NCI-H2227 treated with DMSO at 0.1 percent for 48 hours (cell line): Measurements from ENCODE around the gene PDCD11.

Source experiments
- DNase-seq: peaks from one replicate; lab custom pipeline; 2025; lab: John Stamatoyannopoulos, UW

The PDCD11 gene

DNA sequence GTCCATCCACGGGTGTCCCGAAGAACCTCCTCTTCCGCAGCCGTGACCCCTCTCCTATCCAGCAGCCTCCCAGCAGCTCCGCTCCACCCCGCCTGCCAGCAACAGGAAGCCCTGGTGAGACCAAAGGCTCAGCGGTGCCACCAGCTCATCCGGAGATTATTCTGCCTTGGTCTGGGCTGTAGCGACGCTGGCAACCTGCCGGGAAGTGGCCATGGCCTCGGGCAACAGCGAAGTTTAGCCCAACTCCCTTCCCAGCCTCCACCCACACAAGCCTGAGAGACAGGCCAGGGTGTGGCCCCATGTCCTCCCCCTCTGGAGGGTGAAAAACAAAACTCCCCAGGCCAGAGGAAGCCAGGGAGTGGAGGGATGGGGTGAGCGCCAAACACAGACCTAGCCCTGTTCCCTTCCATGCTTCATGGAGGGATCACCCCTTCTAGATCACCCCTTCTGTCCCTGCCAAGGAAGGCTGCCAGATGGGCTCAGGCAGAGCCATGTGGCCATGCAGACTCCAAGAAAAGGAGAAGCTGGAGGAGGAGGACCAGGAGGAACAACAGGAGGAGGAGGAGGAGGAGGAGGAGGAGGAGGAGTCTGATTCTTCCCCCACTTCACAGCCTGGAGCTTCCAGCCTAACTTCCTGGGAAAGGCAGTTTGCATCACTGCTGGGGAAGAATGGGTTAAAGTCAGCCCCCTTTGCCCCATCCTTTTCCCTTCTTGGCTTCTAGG, 54.8 kb downstream of the PDCD11 start:
- DNase-seq, result no peak

DNA sequence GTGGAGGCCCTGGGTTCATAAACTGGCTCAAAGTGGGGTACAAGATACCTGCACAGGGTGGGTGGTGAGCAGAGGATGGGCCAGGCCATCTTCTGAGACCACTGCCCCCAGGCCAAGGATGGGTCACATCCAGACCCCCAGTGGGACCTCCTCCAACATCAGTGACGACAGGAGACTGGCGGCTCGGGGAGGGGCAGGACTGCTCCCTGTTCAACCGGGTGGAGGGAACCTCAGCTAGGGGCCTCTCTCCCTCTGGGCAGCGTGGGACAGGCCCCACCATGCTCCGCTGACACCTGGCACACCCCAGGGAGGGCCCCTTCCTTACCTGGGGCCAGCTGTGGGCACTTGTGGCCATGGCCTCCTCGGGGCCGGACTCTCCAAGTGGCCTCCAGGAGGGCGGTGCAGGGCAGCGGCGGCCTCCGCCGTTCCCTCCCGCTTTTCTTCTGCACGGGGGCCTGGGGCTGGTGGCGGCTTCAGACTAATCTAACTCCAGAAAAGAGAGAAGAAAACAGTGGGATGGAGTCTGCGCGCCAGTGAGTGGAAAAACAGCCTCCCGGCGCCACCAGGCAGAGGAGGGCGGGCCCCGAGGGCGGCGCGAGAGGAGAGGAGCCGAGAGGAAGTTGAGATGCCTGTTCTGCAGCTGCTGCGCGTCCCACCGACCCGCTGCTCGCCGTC, 55.5 kb downstream of the PDCD11 start, which contains the start of gene CALHM2:
Gene CALHM2, minus strand, starts transcription at position 540 of the 675 bp plus-strand sequence. CDS start 2,429 bp downstream, outside the sequence.
- DNase-seq, result peak; percentile 57

DNA sequence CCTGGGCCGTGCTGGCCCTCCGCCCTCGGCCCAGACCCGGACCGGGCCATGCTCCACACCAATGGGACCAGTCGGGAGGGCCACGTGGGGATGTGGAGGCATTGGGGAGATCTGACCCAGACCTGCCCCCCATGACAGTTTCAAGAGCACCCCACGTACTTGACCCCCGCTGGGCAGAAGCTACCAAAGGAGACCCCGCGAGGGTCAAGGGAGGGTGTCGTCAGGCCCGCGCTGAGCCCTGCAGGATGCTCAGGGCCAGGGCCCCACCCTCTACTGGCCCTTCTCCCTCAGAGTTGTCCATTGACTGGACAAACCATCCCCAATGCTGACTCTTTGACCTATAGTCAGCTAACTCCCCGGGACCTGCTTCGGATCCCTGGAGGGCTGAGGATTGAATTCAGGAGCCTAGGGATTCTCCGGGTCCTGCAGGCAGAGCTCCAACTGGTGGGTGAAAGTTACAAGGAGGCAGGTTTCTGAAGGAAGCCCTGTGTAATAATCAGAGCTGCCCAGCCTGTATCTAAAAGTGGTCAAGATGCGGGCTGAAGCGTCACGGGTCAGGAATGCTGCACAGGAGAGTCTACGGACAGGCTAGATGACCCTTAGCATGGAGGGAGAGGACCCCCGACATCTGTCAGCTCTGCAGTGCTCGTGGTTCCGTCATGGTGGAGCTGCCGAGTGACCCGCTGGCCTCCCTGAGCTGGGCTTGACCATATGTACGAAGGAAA, 56.2 kb downstream of the PDCD11 start:
- DNase-seq, result no peak

DNA sequence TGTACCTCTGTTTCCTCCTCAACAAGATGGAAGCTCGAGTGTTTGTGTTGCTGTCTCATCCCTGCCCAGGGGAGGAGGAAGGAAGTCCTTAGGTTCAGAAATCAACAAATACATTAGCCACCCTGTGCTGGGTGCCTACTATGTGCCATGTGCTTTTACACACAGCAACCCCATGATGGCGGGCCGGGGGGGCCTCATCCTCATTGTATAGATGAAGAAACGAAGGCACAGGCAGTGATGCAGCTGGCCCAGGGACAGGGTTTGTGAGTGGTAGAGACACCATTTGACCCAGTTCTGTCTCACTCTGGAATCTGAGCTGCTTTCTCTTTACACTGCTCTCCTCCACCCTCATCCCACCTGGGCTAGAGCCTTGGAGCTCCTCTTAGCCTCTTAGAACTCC, 57.6 kb downstream of the PDCD11 start:
- no peak for DNase-seq

DNA sequence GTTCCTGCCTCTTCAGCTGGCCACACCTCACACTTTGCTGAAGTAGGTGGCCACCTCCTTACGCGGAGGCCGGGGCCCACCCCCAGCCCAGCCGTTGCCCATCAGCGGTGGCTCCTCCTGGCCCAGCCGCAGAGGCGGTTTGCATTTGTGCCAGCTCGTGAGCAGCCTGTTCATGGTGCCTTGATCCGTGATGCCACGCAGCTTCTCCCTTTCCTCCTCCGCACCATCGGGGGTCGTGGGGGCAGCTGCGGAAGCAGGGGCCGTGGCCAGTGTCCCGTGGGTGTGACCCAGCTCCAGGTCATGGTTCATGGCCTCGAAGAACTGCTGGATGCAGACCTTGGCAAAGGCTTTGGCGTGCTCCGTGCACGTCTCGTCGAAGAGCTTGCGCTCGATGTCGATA, 58.8 kb downstream of the PDCD11 start:
- no peak for DNase-seq

DNA sequence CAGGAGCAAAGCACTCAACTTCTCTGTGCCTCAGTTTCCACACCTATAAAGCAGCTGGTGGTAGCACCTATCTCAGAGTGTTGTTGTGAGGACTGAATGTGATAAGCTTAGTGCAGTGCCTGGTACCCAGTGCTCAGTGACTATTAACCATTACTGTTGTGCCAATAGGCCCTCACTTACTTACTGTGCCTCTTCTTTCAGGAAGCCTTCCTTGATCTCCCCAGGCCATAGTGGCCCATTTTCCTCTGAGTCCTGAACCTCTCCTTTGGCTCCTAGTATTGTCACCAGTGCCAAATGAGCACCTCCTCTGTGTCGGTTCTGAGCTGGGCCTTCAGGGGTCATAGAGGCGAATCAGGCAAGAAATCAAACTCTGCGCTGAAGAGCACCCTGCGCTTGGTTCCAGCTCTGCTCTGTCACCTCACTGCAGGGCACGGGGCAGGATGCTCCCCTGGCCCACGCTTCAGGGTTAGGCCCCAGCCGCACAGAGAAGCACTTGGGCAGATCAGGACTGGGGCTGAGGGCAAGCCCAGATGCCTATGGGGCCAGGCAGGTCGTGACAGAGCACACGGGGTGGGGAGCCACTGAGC, 59.7 kb downstream of the PDCD11 start:
- no peak for DNase-seq

DNA sequence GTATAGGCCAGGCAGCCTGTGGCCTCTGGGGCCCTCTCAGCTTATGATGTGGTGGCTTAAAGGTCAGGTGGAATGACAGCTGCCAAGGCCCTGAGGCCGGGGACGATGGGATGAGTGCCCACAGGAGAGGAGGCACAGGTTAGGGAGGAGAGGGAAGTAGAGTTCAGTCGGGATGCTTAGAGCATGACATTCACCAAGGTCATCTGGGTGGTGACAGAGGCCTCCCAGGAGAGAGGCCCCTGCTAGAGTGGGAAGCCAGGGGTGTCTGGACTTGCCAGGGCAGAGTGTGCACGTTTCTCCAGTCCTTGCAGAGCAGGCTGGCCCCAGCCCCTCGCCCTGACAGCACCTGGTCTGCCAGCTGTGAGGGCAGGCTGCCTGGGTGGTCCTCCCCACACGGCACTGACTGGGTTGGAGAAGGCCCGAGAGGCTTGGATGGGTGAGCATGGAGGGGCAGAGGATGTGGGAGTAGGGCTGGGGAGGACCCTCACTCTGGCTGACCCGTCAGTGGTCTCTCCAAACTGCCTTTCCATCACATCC, 60.8 kb downstream of the PDCD11 start:
- DNase-seq, result no peak

DNA sequence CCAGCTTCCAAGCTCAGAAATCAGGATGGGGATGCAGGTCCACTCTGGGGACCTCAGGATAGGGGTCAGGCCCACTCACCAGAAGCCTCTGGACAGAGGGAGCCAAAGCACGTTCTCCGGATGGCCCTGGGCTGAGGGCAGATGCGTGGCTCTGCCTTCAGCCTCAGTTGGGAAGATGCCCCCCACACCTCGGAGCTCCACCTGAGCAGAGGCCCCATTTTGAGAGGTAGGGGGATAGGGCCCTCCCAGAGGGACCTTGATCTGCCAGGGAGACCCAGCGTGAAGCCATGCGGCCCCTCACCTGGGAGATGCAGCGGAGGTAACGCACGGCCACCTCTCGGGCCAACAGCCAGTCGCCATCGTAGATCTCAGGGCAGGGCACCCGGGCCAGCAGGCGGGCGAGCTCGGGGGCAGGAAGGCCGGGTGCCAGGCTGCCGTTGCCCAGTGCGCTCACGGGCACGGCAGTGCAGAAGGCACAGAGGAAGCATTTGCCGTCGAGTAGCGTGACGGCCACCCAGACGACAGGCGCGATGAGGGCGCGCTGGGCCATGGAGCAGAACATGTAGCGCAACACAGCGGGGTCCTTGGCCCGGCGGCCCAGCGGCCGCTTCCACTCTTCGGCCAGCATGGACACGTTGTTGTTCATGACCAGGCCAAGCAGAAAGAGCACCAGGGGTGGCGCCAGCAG, 61.6 kb downstream of the PDCD11 start:
- no peak for DNase-seq

DNA sequence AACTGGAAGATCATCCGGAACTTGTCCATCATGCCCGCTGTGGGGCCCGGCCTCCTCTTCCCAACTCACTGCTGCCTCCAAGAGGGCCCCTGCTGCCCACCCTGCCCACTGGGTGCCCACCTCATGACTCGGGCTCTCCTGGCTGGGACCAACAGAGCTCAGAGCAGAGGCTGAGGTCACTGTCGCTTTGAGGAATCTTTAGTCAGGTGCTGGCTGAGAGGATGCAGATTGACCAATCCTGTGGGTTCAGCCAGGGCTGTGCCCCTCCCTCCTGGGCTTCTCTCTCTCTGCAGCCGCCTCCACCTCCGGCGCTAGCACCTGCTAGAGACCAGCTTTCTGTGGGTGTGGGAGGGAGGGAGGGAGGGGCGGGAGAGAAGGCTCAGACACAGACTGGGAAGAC, 62.3 kb downstream of the PDCD11 start, which contains the start of gene CALHM1:
Gene CALHM1, minus strand, starts transcription at position 181 of the 400 bp plus-strand sequence. Its CDS starts 149 bp downstream, at position 32.
- DNase-seq, result peak; percentile 4

DNA sequence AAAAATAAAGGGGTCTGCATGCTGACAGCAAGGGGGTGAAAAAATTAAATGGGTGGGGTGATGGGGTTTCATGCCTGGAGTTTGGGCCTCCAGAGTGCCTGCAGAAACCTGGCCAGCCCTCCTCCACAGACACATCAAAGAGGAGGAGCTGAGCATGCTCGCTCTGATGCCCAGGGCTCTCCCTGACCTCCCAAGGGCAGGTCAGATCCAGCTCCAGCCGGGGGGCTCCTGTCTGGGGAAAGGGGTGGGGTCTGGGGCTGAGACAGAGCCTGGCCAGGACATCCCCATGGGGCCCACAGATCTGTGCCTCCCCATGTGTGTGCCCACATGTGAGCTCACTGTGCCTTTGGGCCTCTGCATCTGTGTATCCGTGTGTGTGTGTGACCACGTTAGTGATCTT, 63.2 kb downstream of the PDCD11 start:
- DNase-seq, result no peak

DNA sequence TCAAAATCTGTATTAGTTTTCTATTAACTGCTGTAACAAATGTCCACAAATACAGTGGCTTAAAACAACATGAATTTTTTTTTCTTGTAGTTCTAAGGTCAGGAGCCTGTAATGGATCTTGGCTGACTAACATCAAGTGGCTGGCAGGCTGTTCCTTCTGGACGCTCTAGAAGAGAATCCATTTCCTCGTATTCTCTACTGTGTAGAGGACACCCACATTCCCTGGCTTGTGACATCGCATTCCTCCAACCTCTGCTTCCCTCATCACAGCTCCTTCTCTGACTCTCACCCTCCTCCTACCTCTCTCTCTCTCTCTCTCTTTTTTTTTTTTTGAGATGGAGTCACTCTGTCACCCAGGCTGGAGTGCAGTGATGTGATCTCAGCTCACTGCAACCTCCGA, 67.1 kb downstream of the PDCD11 start:
- DNase-seq, result no peak

DNA sequence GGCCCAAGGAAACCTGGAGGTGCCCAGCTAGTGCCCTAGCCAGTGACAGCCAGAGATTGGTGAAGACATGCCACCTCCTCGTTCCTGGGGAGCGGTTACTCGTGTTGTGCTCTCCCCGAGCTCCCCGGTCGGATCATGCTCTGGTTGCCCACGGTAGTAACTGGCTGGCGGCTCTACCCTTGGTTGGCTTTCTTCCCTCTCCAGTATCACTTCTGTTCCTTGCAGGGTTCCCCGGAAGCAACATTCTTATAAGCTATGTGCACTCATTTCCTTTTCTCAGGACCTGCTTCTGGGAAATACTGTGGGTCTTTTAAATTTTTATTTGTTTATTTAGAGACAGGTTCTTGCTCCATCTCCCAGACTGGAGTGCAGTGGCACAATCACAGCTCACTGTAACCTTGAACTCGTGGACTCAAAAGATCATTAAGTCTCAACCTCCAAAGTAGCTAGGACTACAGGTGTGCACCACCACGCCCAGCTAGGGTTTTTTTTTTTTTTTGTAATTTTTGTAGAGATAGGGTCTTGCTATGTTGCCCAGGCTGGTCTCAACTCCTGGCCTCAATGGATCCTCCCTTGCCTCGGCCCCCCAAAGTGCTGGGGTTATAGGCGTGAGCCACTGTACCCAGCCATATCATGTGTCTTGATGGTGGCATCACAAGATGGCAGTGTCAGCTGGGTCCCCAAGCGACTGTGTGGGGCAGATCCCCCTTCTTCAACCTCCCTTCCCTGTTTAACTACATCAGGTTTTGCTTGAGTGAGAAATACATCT, 69.2 kb downstream of the PDCD11 start:
- no peak for DNase-seq

DNA sequence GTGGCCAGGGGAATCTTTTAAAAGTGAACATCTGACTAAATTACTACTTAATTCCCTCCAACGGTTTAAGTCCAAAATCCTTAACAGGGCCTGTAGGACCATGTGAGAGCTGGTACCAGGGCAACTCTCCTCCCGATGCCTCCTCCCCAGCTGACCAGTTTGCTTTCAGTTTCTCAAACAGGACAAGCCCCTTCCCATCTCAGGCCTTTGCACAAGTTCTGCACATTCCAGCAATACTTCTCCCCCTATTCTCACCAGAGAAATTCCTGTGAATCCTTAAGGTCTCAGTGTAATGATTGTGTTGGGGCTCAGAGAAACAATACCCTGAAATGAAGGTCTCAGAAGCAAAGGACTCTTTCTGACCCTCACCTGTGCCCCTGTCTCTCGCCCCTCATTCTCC, 70.3 kb downstream of the PDCD11 start:
- no peak for DNase-seq

DNA sequence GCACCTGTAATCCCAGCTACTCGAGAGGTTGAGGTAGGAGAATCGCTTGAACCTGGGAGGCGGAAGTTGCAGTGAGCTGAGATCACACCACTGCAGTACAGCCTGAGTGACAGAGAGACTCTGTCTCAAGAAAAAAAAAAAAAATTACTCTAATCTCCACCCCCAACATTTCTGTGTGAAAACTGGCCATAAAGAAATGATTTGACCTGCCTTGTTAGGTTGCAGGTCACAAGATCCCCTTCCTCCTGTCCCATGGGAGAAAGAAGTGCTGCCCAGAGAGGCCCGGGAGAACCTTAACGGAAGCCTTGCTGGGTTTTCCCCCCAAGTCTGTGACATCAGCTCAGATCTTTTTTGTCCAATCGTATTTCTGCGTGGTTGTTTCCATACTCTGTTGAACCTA, 71.0 kb downstream of the PDCD11 start:
- no peak for DNase-seq

DNA sequence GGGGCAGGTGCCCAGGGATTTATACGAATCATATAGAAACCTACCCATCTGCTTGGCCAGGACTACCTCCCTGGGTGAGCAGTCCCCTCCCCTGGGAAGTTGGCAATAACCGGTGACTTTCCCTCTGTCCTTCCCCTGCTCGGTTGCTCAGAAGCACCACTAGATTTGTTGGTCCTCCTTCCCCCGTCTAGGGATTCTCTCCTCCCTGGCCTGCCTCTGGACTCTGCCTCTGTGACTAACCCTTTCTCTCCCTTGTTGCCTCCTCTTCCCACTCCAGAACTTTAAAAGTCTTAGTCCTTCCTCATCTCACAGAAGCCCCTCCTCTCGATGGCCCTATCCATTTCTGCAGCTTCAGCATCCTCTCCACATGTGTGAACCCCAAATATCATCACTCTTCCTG, 72.8 kb downstream of the PDCD11 start:
- DNase-seq, result no peak

DNA sequence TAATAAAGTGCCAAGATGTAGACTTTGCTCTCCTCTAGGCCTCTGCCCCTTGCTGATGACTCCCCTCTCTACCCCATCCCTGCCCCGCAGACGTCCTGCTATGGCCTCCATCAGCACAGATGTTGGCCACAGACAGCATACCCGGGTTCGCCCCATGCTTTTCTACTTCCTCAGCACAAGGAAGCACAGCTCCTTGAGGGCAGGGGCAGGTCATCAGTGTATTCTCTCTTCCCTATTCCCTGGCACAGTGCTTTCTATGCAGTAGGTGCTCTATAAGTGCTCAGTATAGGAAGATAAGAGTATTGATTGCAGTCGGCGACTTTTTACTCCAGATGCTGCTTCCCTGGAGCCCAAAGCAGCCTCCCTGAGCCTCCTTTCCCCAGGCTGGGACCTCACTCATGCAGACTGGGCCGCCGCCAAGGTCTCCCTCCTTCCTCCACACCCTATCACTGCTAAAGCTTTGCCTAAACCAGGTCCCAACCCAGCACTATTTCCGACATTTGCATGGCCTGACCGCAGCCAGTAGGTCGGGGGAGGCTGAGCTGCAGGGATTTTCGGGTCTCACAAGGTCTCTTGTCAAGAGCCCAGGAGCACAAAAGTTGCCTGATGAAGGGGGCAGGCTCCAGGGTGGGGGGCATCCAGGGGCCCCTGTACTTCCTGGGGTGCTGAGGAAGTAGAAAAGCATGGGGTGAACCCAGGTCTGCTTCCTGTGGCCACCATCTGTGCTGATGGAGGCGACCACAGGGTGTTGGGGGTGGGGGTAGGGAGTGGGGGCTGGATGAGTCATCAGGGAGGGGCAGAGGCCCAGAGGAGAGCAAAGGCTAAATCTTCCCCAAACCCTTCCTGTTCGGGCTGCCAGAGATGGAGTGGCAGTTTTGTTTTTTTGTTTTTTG, 74.6 kb downstream of the PDCD11 start:
- no peak for DNase-seq

DNA sequence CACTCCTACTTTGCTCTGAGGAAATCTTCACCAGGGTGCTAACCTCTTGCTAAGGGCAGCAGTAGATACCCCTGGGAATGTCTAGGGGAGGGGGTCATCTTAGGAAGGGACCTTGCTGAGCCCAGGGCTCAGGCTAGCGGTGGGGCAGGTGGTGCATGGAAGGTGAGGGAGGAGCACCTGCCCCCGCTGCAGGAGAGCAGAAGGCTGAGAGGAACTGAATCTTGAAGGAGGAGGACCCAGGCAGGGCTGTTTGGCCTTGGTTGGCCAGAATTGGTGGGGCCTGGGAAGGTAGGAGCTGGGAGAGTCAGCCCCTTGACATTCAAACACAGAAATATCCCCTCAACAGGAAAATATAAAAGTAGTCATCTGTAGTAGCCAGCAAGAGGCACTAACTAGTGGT, 75.6 kb downstream of the PDCD11 start:
- DNase-seq, result no peak

DNA sequence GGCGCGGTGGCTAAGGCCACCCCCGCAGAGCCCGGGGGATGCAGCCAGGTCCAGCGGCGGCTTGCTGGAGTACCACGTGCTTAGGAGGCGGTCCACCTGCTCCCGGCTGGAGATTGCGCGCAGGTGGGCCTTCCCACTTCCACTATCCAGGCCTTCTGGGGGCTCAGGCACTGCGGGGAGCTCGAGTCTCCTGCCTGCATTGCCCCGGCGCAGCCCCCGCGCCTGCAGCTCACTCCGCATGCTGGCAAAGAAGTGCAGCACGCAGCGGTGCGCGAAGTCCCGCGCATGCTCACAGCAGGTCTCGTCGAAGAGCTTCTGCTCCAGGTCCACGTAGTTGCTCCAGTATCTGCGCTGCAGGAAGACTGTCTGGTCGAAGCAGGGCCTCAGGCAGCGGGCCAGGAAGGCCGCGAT, 76.8 kb downstream of the PDCD11 start:
- DNase-seq, result no peak

DNA sequence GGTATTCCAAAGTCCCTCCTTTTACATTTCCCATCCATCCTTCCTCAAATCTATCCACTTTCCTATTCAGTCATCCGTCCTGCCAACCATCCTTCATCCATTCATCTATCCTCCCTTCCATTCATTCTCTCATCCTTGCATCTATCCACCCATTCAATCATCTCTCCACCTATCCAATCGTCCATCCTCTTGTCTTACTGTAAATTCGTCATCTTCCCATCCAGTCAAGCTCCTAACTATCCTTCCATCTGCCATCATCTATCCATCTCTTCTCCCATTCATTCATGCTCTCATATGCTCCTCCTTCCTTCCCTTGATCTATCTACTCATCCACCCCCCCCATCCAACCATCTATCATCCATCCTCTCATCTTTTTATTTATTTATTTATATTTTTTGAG, 77.7 kb downstream of the PDCD11 start:
- DNase-seq, result no peak

DNA sequence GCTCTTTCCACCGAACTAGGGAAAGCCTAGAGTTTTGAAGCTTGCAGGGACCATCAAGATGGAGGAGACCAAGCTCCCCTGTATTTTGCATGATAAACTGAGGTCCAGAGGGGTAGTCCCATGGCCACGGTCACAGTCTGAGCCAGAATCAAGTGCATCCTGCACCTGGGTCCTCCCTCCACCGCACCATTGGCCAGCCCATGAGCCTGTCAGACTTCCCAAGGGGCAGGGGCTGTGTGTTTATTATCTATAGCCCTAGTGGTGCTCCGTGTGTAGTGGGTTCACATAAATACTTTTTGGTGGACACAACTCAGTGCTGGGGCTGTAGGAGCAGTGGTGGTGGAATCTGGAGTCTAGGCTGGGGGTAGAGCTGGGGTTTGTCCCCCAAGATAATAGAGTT, 79.0 kb downstream of the PDCD11 start:
- DNase-seq, result no peak
